DOHH2 (cell line): ENCODE data around the gene ZMYM2.

ENCODE experiments used
- CTCF ChIP-seq: fragments of 200-600 bp; sonication (generic); IDR thresholded peaks from one replicate; pipeline ENCODE4 v1.5.1; 2014; ENCODE audit warnings: antibody characterized with exemption, mild to moderate bottlenecking, low read depth, low read length; ENCODE audit not compliant: poor library complexity, severe bottlenecking
- EZH2phosphoT487 ChIP-seq: fragments of 200-600 bp; sonication (generic); IDR thresholded peaks from 2 replicates; pipeline ENCODE4 v1.6.1; 2017; ENCODE audit warnings: borderline replicate concordance, mild to moderate bottlenecking, antibody characterized with exemption, low read length, moderate library complexity, mixed read lengths

DNA sequence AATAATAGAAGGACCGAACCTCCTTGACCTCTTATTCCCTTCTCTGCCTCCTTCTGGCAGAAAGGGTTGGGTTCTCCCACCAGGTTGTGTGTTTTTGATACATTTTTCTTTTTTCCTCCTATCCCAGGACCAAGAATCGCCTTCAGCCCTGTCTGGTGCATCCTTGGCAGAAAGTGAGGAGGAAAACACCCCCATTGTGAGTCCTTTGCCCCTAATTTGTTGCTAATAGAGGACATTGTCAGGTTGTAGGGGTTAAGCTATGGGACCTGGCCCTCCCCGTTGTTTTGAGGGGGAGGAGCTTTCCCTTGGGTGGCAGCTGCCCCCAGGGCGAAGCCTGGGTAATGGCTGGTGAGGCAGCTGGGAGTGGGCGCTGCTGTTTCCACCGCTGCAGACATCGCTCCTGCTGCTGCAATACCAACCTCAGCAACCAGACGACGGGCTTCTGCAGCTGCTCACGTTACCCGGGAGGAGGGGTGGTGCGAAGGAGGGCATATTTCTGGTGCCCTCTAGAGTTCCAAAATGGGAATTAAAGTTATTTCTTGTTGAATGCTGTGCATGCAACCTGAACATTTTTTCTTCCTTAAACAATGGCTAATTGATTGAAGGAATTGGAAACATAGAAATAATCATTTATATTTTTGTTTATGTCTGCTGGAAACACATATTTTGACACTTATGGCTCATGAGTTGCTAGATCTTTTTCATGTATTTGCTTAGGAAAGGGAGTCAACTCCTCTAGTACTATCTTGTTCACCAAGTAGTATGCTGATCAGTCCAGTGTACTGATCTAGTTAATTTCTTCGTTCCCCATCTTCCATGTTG lies 1.5 kb downstream of the ZMYM2 start:
- TF ChIP-seq CTCF (peak; percentile 76), EZH2phosphoT487 (no peak)
